Stimulated activated naive CD8-positive, alpha-beta T cell treated with anti-CD3 and anti-CD28 coated beads, Interleukin-15, amount 100 ng/mL, for 72 hours (primary cell): ENCODE measurements around the gene FHL2.

Experiments
- ATAC-seq: fragments of 150-1000 bp; cut with Tn5 transposase; 2 replicates; pipeline ENCODE4 v1.10.0; 2021; ENCODE audit warnings: mild to moderate bottlenecking, moderate library complexity
- DNase-seq, 2 donors: peaks; one replicate each; pipeline ENCODE4 v3.0.0; 2021 to 2022
- H3K27ac Mint-ChIP-seq, 2 donors: one replicate each; pipeline ENCODE4 v1.8.0; 2022; ENCODE audit warnings: mild to moderate bottlenecking in 2 of 2, mixed read lengths in 2 of 2, moderate library complexity in 2 of 2
- H3K27me3 Mint-ChIP-seq: one replicate; pipeline ENCODE4 v1.8.0; 2022; ENCODE audit warnings: mixed read lengths
- H3K4me1 Mint-ChIP-seq: one replicate; pipeline ENCODE4 v1.8.0; 2022; ENCODE audit warnings: mild to moderate bottlenecking, mixed read lengths
- H3K4me3 Mint-ChIP-seq, 2 donors: one replicate each; pipeline ENCODE4 v1.8.0; 2022; ENCODE audit warnings: mild to moderate bottlenecking in 2 of 2, mixed read lengths in 2 of 2, moderate library complexity in 1 of 2
- H3K9me3 Mint-ChIP-seq, 2 donors: one replicate each; pipeline ENCODE4 v1.8.0; 2022; ENCODE audit warnings: mixed read lengths in 2 of 2

The FHL2 gene

DNA sequence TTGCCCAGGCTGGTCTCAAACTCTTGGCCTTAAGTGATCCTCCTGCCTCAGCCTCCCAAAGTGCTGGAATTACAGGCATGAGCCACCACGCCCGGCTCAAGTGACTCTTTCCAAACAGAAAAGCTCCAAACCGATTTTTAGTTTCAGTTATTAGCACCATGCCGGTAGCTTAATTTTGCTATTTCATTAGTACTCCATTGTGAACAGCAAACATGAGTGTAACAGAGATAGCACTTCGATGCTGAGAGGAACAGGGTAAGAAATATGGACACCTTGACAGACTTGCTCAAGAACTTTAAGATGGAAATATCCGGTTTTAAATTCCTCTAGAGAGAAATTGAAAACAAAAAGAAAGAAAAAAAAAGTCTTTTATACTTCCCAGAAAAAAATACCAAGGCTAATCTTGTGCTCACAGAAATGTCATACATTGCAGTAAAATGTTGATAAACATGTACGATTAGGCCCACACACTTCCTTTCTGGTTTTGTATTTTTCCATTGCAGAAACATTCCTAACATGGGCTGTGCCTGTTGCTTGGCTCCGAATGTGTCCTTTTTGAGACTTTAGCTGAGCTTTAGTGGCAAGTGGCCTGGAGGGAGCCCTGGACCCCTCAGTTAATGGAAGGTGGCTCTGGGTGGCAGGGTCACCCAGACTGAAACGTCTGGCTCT is 18.3 kb downstream of the FHL2 start:
- DNase-seq (no peak), ATAC-seq (no peak)

DNA sequence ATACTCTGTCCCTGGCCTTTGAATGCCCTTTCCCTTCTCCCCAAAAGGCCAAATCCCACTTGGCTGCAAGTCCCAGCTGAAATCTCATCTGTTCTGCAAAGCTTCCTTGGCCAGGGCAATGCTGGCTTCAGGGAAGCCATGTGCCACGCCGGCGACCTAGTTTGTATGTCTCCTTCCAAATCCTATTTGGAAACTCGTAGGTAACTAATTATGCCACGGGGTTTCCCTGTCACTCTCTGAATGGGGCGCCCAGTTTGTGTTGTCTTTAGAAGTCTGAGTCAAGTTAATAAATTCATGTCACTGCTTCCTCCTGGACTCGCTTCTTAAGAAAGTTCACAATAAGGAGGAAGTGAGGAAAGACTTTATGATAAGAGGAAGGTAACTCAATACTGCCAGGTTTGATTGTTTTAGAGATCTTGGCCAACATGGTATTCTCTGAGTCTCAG is 19.1 kb downstream of the FHL2 start:
- Mint-ChIP-seq H3K4me1 (no peaks in the 10 kb centered on the region), H3K27ac (no peak overlapping the region), H3K27me3 (no peaks in the 10 kb centered on the region), H3K4me3 (no peak overlapping the region), H3K9me3 (no peaks in the 10 kb centered on the region)
- ATAC-seq (no peak), DNase-seq (no peak)

More for the DNA sequence above, 18.3 kb downstream of the FHL2 start:
- Mint-ChIP-seq H3K4me3 (no peak overlapping the region), H3K27me3 (no peaks in the 10 kb centered on the region), H3K27ac (no peak overlapping the region), H3K4me1 (no peaks in the 10 kb centered on the region), H3K9me3 (no peaks in the 10 kb centered on the region)

DNA sequence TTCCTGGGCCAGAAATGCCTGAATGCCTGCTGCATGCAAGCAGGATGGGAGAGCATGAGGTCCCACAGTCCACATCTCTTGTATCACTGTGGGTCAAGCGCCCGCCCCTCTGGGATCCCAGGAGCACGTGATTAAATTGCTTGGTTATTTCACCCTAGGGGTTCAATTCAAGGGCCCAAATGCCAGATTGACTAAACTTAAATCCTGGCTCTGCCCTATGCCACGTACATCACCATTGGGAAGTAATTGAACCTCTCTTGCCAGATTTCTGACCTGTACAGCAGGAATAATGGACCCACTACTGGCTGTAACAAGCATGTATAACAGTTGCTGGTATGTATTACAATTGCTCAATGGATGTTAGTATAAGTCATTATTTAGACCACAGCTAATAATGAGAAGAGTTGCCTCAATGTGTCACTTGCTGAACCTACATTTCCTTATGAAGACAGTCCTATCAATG is 19.9 kb downstream of the FHL2 start:
- no peak for ATAC-seq

DNA sequence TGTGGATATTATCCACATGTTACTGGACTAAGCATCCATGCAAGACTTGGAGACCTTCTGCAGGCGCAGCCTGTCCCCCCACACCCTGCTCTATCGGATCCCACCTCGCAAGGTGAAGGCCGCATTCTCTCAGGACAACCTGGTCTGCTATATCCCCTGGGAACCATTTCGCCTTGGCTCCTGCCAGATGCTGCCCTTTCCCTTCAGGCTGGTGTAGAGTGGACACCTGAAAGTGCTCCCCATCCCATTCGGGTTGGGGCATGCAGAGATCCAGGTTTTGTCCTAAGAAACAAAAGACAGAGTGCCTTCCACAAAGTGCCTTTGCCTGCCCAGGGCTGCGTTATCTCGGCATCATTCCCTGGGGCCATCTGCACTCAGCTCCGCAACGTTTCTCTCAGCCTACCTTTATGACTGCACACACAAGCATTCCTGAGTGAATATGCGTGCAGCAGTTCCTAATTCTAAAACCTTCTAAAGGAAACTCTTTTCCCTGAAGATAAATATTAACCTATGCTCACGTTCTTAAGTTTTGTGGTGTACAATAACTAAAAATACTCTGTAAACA is 20.5 kb downstream of the FHL2 start:
- Mint-ChIP-seq H3K4me1 (no peaks in the 10 kb centered on the region), H3K9me3 (no peaks in the 10 kb centered on the region), H3K27me3 (no peaks in the 10 kb centered on the region), H3K4me3 (no peak overlapping the region), H3K27ac (no peak overlapping the region)
- no peak for DNase-seq
- no peak for ATAC-seq

More for the DNA sequence above, 19.9 kb downstream of the FHL2 start:
- H3K27me3 Mint-ChIP-seq = no peaks in the 10 kb centered on the region
- H3K4me3 Mint-ChIP-seq = no peak overlapping the region
- no peak for DNase-seq
- no peaks in the 10 kb centered on the region for H3K4me1 Mint-ChIP-seq
- H3K9me3 Mint-ChIP-seq = no peaks in the 10 kb centered on the region
- H3K27ac Mint-ChIP-seq = no peak overlapping the region

DNA sequence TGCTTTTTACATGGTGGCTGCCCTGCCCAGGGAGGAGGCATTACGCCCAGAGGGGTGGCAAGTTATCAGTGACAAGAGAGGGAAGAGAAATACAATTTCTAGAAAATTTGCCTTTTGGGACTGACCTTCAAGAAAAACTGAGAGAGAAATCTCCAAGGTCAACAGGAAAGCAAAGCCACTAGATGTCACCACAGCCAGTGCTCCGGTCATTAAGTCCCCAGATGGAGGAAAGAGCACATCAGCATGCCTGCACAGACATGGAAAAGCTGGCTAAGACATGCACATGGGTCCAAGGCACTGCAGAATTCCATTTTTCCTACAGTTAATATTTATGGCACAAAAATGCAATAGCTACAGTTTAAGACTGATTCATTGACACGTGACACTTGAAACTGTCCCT is 21.0 kb downstream of the FHL2 start:
- Mint-ChIP-seq H3K4me1 (no peaks in the 10 kb centered on the region), H3K27me3 (no peaks in the 10 kb centered on the region), H3K4me3 (no peak overlapping the region)

DNA sequence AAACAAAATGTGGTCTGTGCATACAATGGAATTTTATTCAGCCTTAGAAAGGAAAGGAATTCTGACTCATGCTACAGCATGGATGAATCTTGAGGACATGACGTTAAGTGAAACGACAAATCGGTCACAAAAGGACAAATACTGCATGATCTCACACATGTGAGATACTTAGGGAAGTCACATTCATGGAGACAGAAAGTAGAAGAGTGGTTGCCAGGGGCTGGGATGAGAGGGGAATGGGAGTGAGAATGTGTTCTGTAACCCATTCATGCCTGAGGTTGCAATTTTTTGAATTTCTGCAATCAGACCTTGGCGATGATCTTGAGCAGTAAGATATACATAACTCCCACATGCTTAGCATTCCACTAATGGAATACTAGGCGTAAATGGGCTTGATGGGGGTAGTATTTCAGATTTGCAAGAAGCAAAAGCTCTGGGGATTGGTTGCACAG is 22.0 kb downstream of the FHL2 start:
- Mint-ChIP-seq H3K9me3 (no peaks in the 10 kb centered on the region), H3K4me1 (no peaks in the 10 kb centered on the region), H3K27me3 (no peaks in the 10 kb centered on the region), H3K27ac (no peak overlapping the region), H3K4me3 (no peak overlapping the region)
- ATAC-seq = no peak
- no peak for DNase-seq

More for the DNA sequence above, 21.0 kb downstream of the FHL2 start:
- H3K9me3 Mint-ChIP-seq = no peaks in the 10 kb centered on the region
- no peak overlapping the region for H3K27ac Mint-ChIP-seq
- ATAC-seq (no peak), DNase-seq (no peak)

DNA sequence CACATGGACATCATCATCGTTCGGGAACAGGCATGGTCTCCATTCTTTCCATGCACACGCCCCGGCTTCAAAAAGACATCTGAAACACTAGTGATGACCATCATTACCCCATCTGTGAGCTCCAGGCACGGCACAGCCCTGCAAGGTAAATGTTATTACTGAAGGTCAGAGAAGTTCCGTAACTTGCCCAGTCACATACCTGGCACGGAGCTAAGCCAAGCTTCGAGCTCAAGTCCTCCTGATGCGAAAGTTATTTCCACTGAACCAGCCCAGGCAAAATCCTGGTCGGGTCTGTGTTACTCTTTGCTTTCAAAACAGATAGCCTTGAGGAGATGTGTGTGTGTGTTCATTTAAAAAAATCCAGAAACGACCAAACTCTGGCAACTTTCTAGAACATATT is 22.8 kb downstream of the FHL2 start:
- H3K27ac Mint-ChIP-seq = no peak overlapping the region
- no peaks in the 10 kb centered on the region for H3K27me3 Mint-ChIP-seq
- H3K4me1 Mint-ChIP-seq = no peaks in the 10 kb centered on the region
- ATAC-seq (no peak), DNase-seq (no peak)
- no peak overlapping the region for H3K4me3 Mint-ChIP-seq
- no peaks in the 10 kb centered on the region for H3K9me3 Mint-ChIP-seq

DNA sequence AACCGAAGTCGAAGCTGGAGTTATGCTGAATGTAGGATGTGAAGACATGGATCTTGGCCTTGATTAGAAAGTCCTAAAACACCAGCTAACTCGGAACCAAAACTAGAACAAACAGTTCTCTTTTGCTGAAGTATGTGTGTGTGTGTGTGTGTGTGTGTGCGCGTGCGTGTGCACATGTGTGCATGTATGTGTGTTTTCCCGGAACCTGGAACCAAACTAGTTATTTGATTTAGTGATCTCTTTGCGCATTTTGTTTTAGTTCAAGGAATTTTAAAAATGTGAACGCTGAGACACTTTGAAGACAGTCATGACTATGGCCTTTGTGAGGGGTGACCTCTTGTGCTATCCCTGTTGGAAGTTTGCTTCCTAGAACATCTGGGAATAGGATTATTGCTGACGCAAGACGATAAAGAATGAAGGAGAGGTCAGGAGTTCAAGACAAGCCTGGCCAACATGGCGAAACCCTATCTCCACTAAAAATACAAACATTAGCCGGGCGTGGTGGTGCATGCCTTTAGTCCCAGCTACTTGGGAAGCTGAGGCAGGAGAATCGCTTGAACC is 23.8 kb downstream of the FHL2 start:
- DNase-seq (no peak), ATAC-seq (no peak)
- peaks cover 1% of the 10 kb centered on the region for H3K27me3 Mint-ChIP-seq
- no peak overlapping the region for H3K27ac Mint-ChIP-seq
- peaks cover 3% of the 10 kb centered on the region for H3K4me1 Mint-ChIP-seq
- no peaks in the 10 kb centered on the region for H3K9me3 Mint-ChIP-seq
- no peak overlapping the region for H3K4me3 Mint-ChIP-seq

DNA sequence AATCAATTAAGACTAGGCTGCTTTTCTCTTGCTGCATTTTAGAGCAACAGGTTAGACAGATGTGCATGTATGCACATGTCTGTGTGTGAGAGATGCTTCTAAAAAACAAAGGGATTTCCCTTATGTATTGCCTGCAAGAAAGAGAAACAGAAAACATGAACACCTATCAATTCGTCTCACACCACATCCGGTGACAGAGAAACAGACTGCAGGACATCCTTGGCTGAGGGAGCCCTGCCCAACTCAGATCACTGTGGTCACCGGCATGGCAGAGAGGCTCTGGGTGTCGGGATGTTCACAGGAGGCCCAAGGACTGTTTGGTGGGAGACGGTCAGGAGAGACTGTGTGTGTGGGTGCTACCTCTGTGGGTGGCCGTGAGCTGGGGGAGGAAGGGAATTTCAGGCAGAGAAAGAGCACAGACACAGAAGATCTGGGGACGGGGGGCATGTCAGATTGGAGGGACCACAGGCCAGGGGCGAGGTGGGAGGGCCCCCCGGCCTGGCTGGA is 24.9 kb downstream of the FHL2 start:
- peak overlapping the region; percentile 32 to 43 for H3K4me3 Mint-ChIP-seq
- DNase-seq (no peak), ATAC-seq (peak; percentile 19)
- H3K9me3 Mint-ChIP-seq = no peaks in the 10 kb centered on the region
- H3K27ac Mint-ChIP-seq = peak overlapping the region; percentile 77 to 79
- H3K27me3 Mint-ChIP-seq = peaks cover 9% of the 10 kb centered on the region
- H3K4me1 Mint-ChIP-seq = peaks cover 12% of the 10 kb centered on the region

DNA sequence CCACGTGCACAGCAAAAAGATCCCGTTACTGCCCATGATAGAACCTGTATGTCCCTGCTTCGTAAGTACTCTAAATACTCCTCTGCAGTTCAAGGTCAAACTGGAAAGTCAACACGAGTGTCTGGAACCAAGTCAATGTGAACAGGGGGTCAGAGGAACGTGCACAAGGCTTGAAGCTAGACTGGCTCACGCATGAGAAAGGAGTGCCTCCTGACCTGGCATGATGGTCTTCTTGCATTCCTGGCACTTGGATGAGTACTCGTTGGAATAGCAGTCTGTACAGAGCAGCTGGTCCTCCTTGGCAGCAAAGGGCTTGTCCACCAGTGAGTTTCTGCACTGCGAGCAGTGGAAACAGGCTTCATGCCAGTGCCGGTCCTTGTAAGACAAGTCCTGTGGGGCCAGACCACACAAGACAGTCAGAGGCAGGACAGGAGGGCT is 25.5 kb downstream of the FHL2 start:
- no peaks in the 10 kb centered on the region for H3K9me3 Mint-ChIP-seq
- H3K4me3 Mint-ChIP-seq = no peak overlapping the region
- DNase-seq (no peak), ATAC-seq (no peak)
- H3K4me1 Mint-ChIP-seq = peaks cover 12% of the 10 kb centered on the region
- H3K27me3 Mint-ChIP-seq = peaks cover 9% of the 10 kb centered on the region
- no peak overlapping the region for H3K27ac Mint-ChIP-seq

DNA sequence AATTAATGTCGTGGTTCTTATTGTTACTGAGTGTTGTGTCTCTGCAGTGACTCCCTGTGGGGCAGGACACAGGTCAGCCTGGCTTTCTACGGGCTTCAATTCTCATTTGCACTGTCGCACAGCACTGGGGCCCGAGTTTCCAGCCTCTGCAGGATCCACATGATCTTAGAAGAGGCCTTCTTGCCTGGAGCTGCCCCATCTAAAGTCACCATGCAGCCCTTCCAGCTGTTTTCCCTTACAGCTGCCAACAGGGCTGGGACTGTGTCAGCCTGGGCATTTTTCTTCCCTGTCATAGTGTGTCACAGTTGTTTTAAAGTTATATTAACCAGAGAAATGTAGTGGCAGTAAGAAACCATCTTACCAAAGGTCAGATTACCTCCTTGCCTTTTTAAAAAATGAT is 27.0 kb downstream of the FHL2 start:
- H3K4me3 Mint-ChIP-seq = no peak overlapping the region
- DNase-seq (no peak), ATAC-seq (no peak)
- peaks cover 12% of the 10 kb centered on the region for H3K4me1 Mint-ChIP-seq
- H3K27ac Mint-ChIP-seq = no peak overlapping the region
- no peaks in the 10 kb centered on the region for H3K9me3 Mint-ChIP-seq
- peaks cover 9% of the 10 kb centered on the region for H3K27me3 Mint-ChIP-seq

DNA sequence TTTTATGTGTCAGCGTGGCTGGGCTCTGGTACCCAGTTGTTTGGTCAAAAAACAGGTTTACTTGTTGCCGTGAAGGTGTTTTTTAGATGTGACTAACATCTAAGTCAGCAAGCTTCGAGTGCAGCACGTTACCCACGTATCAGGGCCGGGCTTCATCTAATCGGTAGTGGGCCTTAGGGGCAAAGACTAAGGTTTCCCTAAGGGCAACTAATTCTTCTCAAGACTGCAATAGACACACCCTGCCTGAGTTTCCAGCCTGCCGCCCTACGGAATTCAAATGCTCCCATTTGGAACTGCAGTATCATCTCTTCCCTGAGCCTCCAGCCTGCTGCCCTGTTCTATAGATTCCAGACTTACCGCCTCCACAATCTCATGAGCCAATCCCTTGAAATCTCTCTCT is 27.7 kb downstream of the FHL2 start:
- no peak for DNase-seq
- Mint-ChIP-seq H3K4me3 (no peak overlapping the region), H3K4me1 (peaks cover 12% of the 10 kb centered on the region), H3K9me3 (no peaks in the 10 kb centered on the region), H3K27ac (no peak overlapping the region), H3K27me3 (peaks cover 9% of the 10 kb centered on the region)
- no peak for ATAC-seq

DNA sequence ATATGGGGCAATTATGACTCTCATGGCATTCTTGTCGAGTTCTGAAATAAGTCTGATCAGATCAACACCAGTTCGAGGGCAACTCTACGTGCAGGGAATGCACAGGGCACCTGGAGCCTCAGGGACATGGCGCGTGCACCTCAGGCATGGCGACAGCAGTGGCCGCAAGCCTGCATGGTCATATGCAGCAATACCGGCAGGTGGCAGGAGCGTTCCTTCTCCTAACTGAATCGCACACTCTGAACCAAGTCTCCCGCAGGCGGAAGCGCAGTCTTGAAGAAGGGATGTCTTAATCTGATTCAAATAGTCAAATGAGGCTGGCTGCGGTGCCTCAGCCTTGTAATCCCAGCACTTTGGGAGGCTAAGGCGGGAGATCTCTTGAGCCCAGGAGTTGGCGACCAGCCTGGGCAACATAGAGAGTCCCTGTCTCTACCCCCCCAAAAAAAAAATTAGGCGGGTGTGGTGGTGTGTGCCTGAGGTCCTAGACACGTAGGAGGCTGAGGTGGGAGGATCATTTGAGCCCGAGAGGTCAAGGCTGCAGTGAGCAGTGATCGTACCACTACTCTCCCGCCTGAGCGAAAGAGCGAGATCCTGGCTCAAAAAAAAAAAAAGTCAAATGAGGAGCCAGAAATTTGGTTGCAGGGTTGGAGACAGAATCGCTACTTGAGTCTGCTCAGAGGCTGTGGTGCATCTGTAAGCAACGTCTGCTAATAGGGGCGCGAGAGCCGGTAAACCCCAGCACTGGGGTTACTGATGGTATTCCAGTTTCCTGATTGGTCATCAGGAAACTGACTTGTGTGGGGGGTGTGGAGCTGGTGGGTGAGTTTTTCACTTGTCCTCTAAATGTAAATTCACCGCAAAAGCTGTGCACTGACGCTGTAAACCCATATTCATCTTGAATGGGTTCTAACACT is 28.8 kb downstream of the FHL2 start:
- H3K9me3 Mint-ChIP-seq = no peaks in the 10 kb centered on the region
- ATAC-seq = peak; percentile 98
- peak overlapping the region in 1 of 2 donors; percentile 10 for H3K27ac Mint-ChIP-seq
- peak overlapping the region; percentile 53 to 54 for H3K4me3 Mint-ChIP-seq
- peaks cover 9% of the 10 kb centered on the region for H3K27me3 Mint-ChIP-seq
- peak; percentile 77 to 85 for DNase-seq
- H3K4me1 Mint-ChIP-seq = peaks cover 12% of the 10 kb centered on the region

DNA sequence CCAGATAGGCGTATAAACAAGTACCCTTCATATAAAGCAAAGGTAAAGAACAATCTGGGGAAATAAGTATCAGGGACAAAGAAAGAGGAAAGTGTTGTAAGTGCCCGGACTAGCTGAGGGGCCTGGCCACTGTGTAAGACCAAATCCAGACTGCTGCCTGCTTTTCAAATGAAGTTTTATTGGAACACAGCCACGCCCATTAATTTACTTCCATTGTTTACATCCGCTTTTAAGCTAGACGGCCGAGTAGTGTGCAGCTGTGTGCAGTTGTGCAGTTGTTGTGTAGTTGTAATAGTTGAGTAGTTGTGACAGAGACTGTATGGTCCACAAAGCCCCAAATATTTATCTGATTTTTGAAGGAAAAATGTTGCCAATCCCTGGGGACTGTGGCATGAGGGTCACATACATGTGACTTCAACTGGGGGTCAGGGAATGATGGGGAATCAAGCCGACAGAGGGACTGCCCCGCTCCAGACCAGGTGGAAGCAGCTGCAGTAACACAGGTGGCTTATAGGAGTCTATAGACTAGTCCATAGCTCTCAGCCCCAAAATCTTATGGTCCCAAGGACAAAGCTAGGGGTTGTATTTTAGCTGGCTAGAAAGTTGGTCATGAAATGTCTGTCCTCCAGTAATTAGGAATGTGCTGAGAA is 30.0 kb downstream of the FHL2 start:
- peaks cover 12% of the 10 kb centered on the region for H3K4me1 Mint-ChIP-seq
- H3K27ac Mint-ChIP-seq = no peak overlapping the region
- DNase-seq (no peak), ATAC-seq (no peak)
- peaks cover 9% of the 10 kb centered on the region for H3K27me3 Mint-ChIP-seq
- H3K9me3 Mint-ChIP-seq = no peaks in the 10 kb centered on the region
- no peak overlapping the region for H3K4me3 Mint-ChIP-seq

DNA sequence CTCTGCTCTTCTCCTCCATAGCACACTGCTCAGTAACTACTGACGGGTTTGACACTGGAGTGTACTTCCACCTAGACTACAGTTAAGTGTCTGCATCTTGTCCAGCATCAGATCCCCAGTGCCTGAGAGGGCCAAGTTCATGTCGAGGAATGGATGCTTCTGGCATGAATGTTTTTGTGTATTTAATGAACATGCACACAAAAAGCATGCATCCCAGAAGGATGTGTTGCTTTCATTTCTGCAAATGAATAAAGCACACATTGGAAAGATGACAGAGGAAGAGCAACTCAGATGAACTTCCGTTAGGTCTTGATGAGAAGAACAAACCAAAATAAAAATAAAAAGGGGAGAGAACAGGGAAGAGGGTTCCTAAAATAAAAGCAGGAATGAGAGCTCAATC is 33.6 kb downstream of the FHL2 start:
- no peaks in the 10 kb centered on the region for H3K9me3 Mint-ChIP-seq
- H3K27me3 Mint-ChIP-seq = peaks cover 9% of the 10 kb centered on the region
- H3K4me1 Mint-ChIP-seq = peaks cover 24% of the 10 kb centered on the region
- peak overlapping the region in 1 of 2 donors; percentile 86 for H3K27ac Mint-ChIP-seq
- no peak overlapping the region for H3K4me3 Mint-ChIP-seq
- no peak for ATAC-seq
- DNase-seq = no peak
